ENCODE measurements around the gene ADORA2B. TPM values are rescaled to one million over a fixed set of nuclear protein-coding genes. Genes with fewer than 3 reads are reported as not detected.

Gene ADORA2B
- total RNA-seq, 8 experiments from 2014 or later, result 1.1 to 90.9 (median 6.7) TPM

- 40 to 93% (median 60%) methylated on average over 1 to 3 of the region's 16 CpGs; no CpG with 5 or more reads in 7 of the 10 experiments for WGBS, 10 experiments
- Histone ChIP-seq H3K27ac (no peak overlapping the region), H3K4me1 (replicated peaks in 1 of 2) (peaks cover 0 to 4% of the 10 kb centered on the region in 2 donors), H3K4me3 (no peak overlapping the region)
- in situ Hi-C loops (cut with MboI; ENCODE audit: low pct_unique_long_range_greater_than_20kb in 2 of 9, low sequenced_read_pairs in 9 of 9, unreplicated experiment in 9 of 9), result loop anchor here in 1 of 9 experiments (25.0 kb wide), 1 partner anchor 111 kb away; no protein-coding TSS in a partner anchor
- peak in 3 of 8 experiments; percentile 0 to 5 (median 0) for ATAC-seq (replicated peaks in 6 of 8)
Measured at GRCh38 chr17:15947976-15948752, 3.2 kb downstream of the ADORA2B start.

DNA sequence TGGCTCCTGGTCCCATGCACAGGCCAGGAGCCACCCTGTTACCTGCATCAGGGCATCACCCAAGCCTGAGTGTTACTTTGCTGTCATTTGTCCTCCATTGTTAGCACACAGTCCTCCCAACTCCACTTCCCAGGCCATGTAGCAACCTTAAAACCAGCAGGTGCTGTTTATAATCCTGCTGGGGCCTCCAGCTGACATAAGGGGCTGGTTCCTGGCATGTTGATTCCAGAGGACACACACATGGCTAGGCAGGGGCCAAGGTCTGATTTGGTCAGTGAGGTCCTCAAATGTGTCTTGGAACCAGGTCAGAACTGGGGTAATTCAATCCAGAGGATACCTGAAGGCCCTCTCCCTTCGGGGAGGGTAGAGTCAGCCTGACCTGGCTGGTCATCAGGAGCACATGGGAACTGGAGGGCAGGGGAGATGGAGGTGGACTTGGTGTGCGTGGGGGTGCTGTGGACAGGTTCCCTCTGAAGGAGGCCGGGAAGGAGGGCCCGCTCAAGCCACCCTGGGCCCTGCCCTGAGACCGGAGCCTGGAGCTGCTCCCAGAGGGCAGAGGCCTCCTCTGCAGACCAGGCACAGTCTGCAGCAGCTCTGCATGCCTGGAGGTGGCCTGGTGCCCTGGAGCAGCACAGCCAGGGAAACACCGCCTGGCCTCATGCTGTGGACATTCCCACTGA, 6.6 kb downstream of the ADORA2B start:
- H3K27ac ChIP-seq, result no peak overlapping the region
- in situ Hi-C loops (cut with MboI; ENCODE audit: low pct_unique_long_range_greater_than_20kb in 2 of 9, low sequenced_read_pairs in 9 of 9, unreplicated experiment in 9 of 9), result no loop called here
- WGBS, 10 experiments, result 90% methylated on average over 2 of the region's 6 CpGs; no CpG with 5 or more reads in 9 of the 10 experiments
- no peak overlapping the region for H3K4me3 ChIP-seq
- no peak for ATAC-seq (replicated peaks in 6 of 8)
- no peaks in the 10 kb centered on the region for H3K4me1 ChIP-seq (replicated peaks in 1 of 2)

DNA sequence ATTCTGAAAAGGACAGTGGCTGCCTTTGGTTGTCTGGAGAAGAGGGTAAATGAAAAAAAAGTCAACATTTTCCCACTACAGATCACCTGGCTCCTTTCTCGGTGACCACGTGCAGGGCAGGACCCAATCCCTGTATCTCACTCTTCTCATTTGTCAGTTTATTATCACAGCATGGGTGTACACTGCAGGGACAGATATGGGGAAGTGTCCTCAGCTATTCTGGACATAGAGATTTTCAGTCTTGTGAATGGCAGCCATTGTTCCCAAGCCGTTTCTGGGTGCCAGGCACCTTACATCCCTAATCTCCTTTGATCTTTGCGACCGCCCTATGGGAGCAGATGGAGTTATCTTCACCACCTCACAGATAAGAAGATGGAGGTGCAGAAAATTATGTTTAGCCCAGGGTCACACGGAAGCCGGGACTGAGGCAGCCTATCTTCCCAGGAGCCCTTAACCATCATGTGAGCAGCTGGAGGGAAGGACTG, 7.2 kb downstream of the ADORA2B start:
- Histone ChIP-seq H3K4me3 (no peak overlapping the region), H3K27ac (no peak overlapping the region), H3K4me1 (replicated peaks in 1 of 2) (no peaks in the 10 kb centered on the region)
- no peak for ATAC-seq (replicated peaks in 6 of 8)
- WGBS, 10 experiments, result 60 to 100% (median 89%) methylated on average over 2 to 4 of the region's 7 CpGs; no CpG with 5 or more reads in 4 of the 10 experiments
- in situ Hi-C loops (cut with MboI; ENCODE audit: low pct_unique_long_range_greater_than_20kb in 2 of 9, low sequenced_read_pairs in 9 of 9, unreplicated experiment in 9 of 9), result no loop called here

GRCh38 chr17:15952916-15953790, 8.2 kb downstream of the ADORA2B start:
- in situ Hi-C loops (cut with MboI; ENCODE audit: low pct_unique_long_range_greater_than_20kb in 2 of 9, low sequenced_read_pairs in 9 of 9, unreplicated experiment in 9 of 9), result no loop called here
- Histone ChIP-seq H3K27ac (no peak overlapping the region), H3K4me1 (replicated peaks in 1 of 2) (no peaks in the 10 kb centered on the region), H3K4me3 (no peak overlapping the region)
- no peak for ATAC-seq (replicated peaks in 6 of 8)
- 60 to 100% (median 90%) methylated on average over 1 to 16 of the region's 22 CpGs; no CpG with 5 or more reads in 2 of the 10 experiments for WGBS, 10 experiments

- ATAC-seq (replicated peaks in 6 of 8), result no peak
- WGBS, 10 experiments, result 33 to 100% (median 90%) methylated on average over 1 to 4 of the region's 5 CpGs; no CpG with 5 or more reads in 4 of the 10 experiments
- no peak overlapping the region for H3K4me3 ChIP-seq
- peaks cover 0 to 4% of the 10 kb centered on the region in 2 donors for H3K4me1 ChIP-seq (replicated peaks in 1 of 2)
- in situ Hi-C loops (cut with MboI; ENCODE audit: low pct_unique_long_range_greater_than_20kb in 2 of 9, low sequenced_read_pairs in 9 of 9, unreplicated experiment in 9 of 9), result no loop called here
- H3K27ac ChIP-seq, result no peak overlapping the region
Measured at GRCh38 chr17:15954222-15954621, 9.3 kb downstream of the ADORA2B start.

DNA sequence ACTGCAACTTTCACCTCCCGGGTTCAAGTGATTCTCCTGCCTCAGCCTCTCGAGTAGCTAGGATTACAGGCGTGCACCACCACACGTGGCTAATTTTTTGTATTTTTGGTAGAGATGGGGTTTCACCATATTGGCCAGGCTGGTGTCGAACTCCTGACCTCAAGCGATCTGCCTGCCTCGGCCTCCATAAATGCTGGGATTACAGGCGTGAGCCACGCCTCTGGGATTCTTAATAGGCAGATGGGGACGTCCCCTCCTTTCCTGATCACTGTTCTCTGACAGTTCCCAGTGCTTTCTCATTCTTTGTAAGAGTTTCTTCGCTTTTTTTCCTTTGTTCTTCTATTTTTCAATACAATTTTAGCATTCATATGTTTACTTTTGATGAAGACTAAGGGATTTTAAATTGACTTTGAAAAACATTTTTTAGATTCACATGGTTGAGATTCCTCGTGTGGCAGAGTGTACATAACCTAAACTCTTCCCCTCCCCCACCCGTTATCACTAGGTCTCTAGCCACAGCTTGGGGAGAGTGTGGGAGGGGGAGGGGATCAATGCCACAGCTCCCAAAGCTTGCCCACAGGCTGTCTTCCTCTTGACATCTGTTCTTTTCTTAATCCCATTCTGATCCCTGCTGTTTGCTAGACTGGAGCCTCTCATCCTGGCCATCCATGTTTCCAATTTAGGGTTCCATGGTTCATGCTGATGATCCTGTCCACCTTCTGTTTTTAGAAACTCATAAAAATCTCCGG, 11.0 kb downstream of the ADORA2B start:
- in situ Hi-C loops (cut with MboI; ENCODE audit: low pct_unique_long_range_greater_than_20kb in 2 of 9, low sequenced_read_pairs in 9 of 9, unreplicated experiment in 9 of 9), result no loop called here
- Histone ChIP-seq H3K4me1 (replicated peaks in 1 of 2) (peaks cover 0 to 4% of the 10 kb centered on the region in 2 donors), H3K27ac (no peak overlapping the region), H3K4me3 (no peak overlapping the region)
- ATAC-seq (replicated peaks in 6 of 8), result no peak
- 50 to 100% (median 86%) methylated on average over 1 to 14 of the region's 14 CpGs for WGBS, 10 experiments

GRCh38 chr17:15957206-15957605, 12.3 kb downstream of the ADORA2B start:
- Histone ChIP-seq H3K4me3 (no peak overlapping the region), H3K27ac (no peak overlapping the region), H3K4me1 (replicated peaks in 1 of 2) (peaks cover 0 to 4% of the 10 kb centered on the region in 2 donors)
- 60 to 100% (median 88%) methylated on average over 1 to 5 of the region's 6 CpGs; no CpG with 5 or more reads in 3 of the 10 experiments for WGBS, 10 experiments
- ATAC-seq (replicated peaks in 6 of 8), result no peak
- in situ Hi-C loops (cut with MboI; ENCODE audit: low pct_unique_long_range_greater_than_20kb in 2 of 9, low sequenced_read_pairs in 9 of 9, unreplicated experiment in 9 of 9), result no loop called here

- 73 to 100% (median 86%) methylated on average over 1 to 9 of the region's 19 CpGs for WGBS, 10 experiments
- Histone ChIP-seq H3K4me3 (no peak overlapping the region), H3K27ac (no peak overlapping the region), H3K4me1 (replicated peaks in 1 of 2) (peaks cover 0 to 4% of the 10 kb centered on the region in 2 donors)
- ATAC-seq (replicated peaks in 6 of 8), result no peak
- in situ Hi-C loops (cut with MboI; ENCODE audit: low pct_unique_long_range_greater_than_20kb in 2 of 9, low sequenced_read_pairs in 9 of 9, unreplicated experiment in 9 of 9), result no loop called here
Measured at GRCh38 chr17:15957608-15958307, 12.8 kb downstream of the ADORA2B start.

DNA sequence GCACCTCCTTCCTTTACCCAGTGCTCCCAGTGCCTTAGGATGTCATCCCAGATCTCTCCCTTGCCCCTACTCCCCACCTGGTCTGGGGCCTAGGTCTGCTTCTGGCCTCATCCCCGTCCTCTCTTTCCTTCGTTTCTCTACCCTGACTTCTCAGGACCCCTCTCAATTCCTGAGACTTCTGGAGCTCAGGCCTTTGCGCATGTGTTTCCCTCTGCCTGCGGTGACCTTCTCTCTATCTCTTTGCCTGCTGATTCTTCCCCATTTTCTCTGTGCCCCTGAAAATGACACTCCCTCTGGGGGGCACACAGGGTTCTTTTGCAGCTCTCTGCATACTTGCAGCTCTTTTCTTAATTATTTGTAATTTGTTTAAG, 13.5 kb downstream of the ADORA2B start:
- WGBS, 10 experiments, result 73 to 100% (median 90%) methylated on average over 1 to 4 of the region's 4 CpGs
- no peak overlapping the region for H3K27ac ChIP-seq
- ATAC-seq (replicated peaks in 6 of 8), result peak in 1 of 8 experiments; percentile 5
- in situ Hi-C loops (cut with MboI; ENCODE audit: low pct_unique_long_range_greater_than_20kb in 2 of 9, low sequenced_read_pairs in 9 of 9, unreplicated experiment in 9 of 9), result no loop called here
- H3K4me3 ChIP-seq, result no peak overlapping the region
- H3K4me1 ChIP-seq (replicated peaks in 1 of 2), result peaks cover 0 to 4% of the 10 kb centered on the region in 2 donors

DNA sequence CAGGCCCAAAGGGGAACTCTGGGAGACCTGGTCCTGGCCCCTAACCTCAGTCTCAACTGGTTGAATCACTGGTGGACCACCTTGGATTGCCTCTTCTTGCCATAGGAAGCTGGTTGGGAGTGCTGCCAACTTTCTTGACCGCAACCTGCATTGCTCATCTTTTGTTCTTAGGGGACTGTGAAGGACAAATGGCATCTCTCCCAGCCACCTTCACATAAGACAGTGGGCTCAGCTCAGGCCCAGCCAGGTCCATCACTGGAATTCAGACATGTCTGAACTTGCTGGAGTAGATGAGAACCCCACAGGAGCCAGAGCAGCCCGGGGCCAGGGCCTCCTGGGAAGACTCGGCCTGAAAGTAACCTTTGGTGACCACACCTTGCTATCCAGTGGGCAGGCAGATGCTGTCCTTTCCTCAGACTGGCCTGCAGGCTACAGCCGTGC, 18.8 kb downstream of the ADORA2B start:
- Histone ChIP-seq H3K4me1 (replicated peaks in 1 of 2) (peaks cover 15 to 19% of the 10 kb centered on the region in 2 donors), H3K27ac (no peak overlapping the region), H3K4me3 (no peak overlapping the region)
- WGBS, 10 experiments, result 71 to 100% (median 95%) methylated on average over 1 to 4 of the region's 4 CpGs; no CpG with 5 or more reads in 7 of the 10 experiments
- ATAC-seq (replicated peaks in 6 of 8), result peak in 2 of 8 experiments; percentile 10 to 39
- in situ Hi-C loops (cut with MboI; ENCODE audit: low pct_unique_long_range_greater_than_20kb in 2 of 9, low sequenced_read_pairs in 9 of 9, unreplicated experiment in 9 of 9), result no loop called here

GRCh38 chr17:15965528-15965927, 20.6 kb downstream of the ADORA2B start:
- H3K4me3 ChIP-seq, result no peak overlapping the region
- in situ Hi-C loops (cut with MboI; ENCODE audit: low pct_unique_long_range_greater_than_20kb in 2 of 9, low sequenced_read_pairs in 9 of 9, unreplicated experiment in 9 of 9), result no loop called here
- H3K27ac ChIP-seq, result no peak overlapping the region
- WGBS, 10 experiments, result 27 to 89% (median 60%) methylated on average over 2 to 5 of the region's 6 CpGs; no CpG with 5 or more reads in 2 of the 10 experiments
- H3K4me1 ChIP-seq (replicated peaks in 1 of 2), result peaks cover 13 to 19% of the 10 kb centered on the region in 2 donors
- ATAC-seq (replicated peaks in 6 of 8), result peak in 3 of 8 experiments; percentile 5 to 33 (median 6)

All from motor neuron (in vitro differentiated cells).